LNCAP (cell line): ENCODE data around the gene NRGN.

Experiments
- TF ChIP-seq, protein P1 (sequence below): fragments of 450-650 bp; IDR thresholded peaks from 2 replicates; pipeline ENCODE4 v1.5.1; 2017; ENCODE audit warnings: mild to moderate bottlenecking

Gene NRGN

DNA sequence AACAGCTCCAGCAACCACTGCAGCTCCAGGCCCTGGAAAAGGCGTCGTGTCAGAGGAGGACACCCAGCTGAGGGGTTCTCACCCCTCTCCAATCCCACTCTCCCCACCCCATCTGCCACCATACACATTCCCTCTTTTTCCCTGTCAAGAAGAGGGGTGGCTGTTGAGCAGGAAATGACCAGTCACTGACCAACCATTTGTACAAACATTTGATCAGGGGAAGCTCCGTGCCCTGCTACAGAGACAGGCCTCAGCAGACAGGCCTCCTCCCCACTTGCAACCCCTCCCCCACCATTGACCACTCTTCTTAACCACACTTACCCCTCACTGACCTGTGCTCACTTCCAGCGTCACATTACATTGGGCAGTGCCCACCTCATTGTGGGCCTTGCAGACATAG lies 14.6 kb downstream of the NRGN start:
- TF ChIP-seq, protein P1, sequence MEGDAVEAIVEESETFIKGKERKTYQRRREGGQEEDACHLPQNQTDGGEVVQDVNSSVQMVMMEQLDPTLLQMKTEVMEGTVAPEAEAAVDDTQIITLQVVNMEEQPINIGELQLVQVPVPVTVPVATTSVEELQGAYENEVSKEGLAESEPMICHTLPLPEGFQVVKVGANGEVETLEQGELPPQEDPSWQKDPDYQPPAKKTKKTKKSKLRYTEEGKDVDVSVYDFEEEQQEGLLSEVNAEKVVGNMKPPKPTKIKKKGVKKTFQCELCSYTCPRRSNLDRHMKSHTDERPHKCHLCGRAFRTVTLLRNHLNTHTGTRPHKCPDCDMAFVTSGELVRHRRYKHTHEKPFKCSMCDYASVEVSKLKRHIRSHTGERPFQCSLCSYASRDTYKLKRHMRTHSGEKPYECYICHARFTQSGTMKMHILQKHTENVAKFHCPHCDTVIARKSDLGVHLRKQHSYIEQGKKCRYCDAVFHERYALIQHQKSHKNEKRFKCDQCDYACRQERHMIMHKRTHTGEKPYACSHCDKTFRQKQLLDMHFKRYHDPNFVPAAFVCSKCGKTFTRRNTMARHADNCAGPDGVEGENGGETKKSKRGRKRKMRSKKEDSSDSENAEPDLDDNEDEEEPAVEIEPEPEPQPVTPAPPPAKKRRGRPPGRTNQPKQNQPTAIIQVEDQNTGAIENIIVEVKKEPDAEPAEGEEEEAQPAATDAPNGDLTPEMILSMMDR: no peak

DNA sequence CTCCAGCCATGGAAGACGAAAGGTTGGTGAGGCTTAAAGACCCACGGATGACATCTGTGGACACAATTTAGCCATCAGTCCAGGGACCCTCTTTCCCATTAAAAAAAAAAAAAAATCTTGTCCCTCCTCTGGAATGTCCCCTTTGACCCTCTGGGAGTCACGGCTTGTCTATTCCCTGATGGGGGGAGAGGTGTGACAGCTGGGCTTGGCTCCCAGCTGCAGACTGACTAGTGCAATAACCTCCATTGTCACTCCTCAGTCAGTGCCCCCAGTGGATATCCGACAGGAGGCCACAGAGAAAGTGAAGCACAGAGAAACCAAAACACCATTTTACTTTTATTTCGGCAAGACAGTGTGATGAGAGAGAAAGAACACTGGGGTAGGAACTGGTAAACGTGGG lies 15.0 kb downstream of the NRGN start:
- TF ChIP-seq, protein P1: no peak

DNA sequence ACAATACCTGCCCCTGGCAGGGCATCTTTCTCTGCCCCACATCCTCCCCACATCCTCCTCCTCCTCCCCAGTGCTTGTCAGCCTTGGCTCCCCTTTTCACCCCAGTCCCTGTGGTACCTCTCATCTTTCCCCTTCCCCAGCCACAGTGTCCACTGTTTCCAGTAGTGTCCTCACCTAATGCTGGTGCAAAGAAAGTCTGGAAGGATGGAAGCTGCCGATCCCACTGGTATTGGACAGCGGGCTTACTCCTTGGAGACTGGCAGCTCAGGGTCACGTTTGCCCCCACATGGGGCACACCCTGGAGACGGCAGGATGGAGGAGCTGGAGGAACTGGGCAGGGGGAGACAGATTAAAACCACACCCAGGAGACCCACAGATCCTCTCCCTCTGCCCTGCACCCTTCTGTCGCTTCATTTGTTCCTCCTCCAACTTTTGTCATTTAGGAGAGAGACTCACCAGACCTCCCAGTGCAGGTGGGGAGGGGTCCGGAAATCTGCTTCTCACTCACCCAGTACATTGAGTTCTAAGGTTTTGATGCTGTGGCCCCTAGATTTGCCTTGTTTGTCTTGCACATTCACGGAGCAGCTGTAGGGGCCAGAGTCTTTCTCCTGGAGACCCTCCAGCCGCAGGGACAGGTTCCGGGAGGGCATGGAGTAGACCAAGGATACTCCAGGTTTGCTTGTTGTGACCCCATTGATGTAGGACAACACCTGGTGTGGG lies 16.5 kb downstream of the NRGN start:
- TF ChIP-seq, protein P1: no peak

DNA sequence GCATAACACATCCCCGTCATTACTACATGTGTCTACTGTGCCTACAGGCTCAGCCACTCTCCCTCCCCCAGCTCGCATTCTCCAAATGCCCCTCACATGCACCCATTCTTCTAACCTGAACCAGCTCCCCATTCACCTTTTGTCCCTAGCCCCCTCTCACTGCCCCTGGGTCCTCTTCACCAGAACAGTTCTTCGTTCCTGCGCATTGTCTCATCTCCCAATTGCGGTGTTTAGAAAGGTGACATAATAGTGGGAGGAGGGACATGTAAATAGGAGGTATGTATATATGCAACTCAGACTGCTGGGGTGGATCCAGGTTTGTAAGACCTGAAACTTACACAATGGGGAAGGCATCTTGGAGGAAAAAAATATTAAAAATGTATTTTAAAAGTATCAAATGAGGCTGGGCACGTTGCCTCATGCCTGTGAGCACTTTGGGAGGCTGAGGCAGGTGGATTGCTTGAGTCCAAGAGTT lies 17.0 kb downstream of the NRGN start:
- TF ChIP-seq, protein P1: no peak

DNA sequence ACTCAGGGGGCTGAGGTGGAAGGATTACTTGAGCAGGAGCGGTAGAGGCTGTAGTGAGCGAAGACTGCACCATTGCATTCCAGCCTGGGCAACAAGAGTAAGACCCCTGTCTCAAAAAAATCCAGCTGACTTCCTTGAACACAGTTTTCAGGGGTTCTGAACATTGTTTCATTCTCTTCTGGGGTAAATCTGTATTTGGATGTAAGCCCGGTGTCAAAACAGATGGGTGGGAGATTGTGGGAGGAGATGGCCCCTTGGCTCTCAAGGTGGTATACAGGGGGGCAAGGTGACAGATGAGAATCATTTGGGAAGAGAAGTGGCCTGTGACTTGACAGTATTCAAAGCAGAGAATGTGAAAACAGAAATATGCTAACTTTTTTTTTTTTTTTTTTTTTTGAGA lies 17.6 kb downstream of the NRGN start:
- TF ChIP-seq, protein P1: no peak

DNA sequence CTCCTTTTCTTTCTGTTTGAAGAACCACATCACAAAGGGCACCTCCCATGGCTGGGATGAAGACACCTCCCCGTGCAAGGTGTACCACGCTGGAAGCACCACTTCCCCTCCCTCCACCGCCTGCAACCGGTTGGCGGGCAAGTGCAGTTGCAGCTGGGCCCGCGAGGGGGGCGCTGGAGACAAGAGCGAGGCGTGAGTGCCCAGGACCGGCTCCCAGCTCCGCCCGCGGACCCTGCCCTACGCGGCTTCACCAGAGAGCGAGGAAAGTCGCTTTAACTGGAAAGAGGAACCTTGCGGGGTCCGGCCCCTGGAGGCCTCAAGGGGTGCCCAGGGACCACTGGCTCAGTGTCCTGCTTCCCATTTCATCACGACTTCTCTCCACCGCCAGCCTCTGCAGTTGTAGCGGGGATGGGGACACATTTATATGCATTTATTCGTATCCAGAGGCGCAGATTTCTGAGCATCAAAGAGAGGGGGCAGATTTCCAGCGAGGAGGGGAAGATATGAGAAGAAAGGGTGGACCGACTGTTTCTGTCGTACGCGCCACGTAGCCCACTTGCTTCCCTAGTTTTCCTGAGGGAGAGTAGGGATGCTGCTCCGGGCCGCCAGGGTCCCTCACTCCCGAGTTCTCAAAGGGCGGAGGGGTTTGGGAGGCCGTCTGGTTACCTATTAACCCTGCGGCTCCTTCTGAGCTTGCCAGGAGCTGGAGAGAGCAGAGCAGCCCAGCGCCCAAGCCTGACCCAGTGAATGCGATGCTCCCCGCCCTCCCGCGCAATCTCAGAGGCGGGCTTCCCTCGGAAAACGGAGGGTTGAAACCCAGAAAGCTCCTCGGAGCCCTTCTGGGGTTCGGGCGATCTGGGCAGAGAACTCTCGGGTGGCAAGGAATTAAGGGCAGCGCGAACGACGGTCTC lies 18.9 kb downstream of the NRGN start:
- TF ChIP-seq, protein P1: no peak

DNA sequence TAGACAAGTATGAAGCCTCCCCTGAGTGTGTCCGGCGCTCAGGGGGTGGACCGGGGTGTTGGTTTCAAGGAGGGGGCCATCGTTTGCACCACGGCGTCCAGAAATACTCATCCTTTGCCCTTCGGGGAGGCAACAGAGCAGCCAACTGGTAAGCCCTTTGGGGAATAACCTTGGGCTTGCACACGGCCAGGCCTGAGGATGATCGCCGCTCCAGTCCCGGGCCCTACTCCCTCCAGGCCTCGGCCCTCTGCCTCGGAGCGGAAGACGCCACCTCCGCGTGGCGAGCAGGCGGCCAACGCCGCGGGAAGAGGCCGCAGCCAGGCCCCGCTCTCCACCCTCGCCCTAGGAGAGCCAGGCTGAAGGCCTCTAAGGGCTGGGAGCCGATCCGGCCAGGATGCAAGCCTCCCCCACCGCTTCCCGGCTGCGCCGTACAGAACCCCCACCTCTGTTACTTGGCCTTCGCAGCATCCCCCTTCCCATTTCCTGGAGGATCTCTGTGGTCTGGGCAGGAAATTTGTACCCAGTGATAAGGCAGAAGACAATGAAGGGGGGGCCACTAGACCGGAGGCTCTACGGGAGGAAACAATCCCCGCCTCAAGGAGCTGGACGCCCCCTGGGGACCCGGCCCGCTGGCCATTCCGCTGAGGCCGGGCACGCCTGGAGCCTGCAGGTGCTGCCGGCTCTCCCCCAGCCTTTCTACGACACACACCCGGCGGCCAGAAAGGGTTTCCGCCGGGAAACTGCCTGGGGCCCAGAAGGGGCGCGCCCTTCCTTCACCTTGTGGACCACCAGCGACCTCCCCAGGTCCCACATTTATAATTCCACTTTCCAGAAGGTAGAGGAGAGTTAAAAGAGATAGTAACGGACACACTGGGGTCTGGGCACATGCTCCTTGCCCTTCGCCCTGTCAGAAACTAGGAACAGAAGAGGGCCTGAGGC lies 19.8 kb downstream of the NRGN start:
- TF ChIP-seq, protein P1: no peak
